ENCODE data around the gene LRP1.

DNA sequence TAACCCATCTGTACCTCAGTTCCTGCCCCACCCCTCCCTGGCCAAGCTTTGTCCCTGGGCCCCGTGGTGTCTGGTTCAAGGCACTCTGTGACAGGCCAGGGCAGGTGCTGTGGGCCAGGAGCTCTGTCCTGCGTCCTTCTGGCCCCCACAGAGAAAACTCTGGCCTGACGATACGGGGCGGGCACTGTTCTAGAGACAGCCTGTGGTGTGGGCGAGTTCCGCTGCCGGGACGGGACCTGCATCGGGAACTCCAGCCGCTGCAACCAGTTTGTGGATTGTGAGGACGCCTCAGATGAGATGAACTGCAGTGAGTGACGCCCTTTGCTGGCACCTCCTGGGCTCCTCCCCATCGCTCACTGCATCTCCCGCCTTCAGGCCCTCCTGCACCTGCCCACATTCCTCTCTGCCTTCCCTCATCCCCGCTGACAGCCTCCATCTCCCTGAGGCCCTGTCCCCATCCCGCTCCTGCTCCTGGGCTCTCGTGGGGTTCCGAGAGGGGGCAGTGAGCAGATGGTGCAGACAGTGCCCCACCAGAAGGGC lies 65.5 kb downstream of the LRP1 start:
- TF ChIP-seq POLR2A (IDR thresholded peaks at IDR 0.05; ENCODE audit: low read depth, low read length) (no peak), RFX5 (IDR thresholded peaks at IDR 0.05; ENCODE audit: low read depth, low read length) (no peak), FOS (IDR thresholded peaks at IDR 0.05; ENCODE audit: low read depth, low read length) (no peak), CTCF (conservative IDR thresholded peaks at IDR 0.05; ENCODE audit: low read depth, low read length) (no peak), RCOR1 (IDR thresholded peaks at IDR 0.05; ENCODE audit: insufficient replicate concordance, low read length) (no peak), MAFK (IDR thresholded peaks at IDR 0.05; ENCODE audit: low read depth, low read length) (no peak), CEBPB (IDR thresholded peaks at IDR 0.05; ENCODE audit: low read depth, low read length) (no peak), RAD21 (IDR thresholded peaks at IDR 0.05; ENCODE audit: low read length) (no peak), MXI1 (IDR thresholded peaks at IDR 0.05; ENCODE audit: borderline replicate concordance, low read depth, low read length) (no peak)
- TF ChIP-seq, protein P1, sequence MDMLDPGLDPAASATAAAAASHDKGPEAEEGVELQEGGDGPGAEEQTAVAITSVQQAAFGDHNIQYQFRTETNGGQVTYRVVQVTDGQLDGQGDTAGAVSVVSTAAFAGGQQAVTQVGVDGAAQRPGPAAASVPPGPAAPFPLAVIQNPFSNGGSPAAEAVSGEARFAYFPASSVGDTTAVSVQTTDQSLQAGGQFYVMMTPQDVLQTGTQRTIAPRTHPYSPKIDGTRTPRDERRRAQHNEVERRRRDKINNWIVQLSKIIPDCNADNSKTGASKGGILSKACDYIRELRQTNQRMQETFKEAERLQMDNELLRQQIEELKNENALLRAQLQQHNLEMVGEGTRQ (IDR thresholded peaks at IDR 0.05; ENCODE audit: low read depth, low read length): no peak

Measured in IMR-90 (cell line).